Measurements from ENCODE around the gene CYFIP2.

- TF ChIP-seq CTCF (CRISPR knock-in tag; IDR thresholded peaks at IDR 0.05), result no peak
- no peak for TF ChIP-seq ZZZ3 (CRISPR knock-in tag; IDR thresholded peaks at IDR 0.05; ENCODE audit: borderline replicate concordance)
Observed at GRCh38 chr5:157357823-157358222, 91.9 kb downstream of the CYFIP2 start.
